Aortic smooth muscle cell (primary cell): Measurements from ENCODE around the gene HSFY2. TPM values are rescaled to one million over a fixed set of nuclear protein-coding genes. Genes with fewer than 3 reads are reported as not detected.

Source experiments
- total RNA-seq: library from RNA; depleted of rRNA; stranded (reverse); fragments of >200 nt; gene quantifications from 2 replicates; pipeline ENCODE4 v1.2.3, GENCODE V29; 2014

Gene HSFY2
- 0.06 TPM in 1 of 2 replicates, not detected in the other for total RNA-seq

GRCh38 chrY:18773635-18774034 is at the start of gene HSFY2:
HSFY2 (minus strand) TSS chrY:18773735; CDS start chrY:18773618, 117 bp downstream.

Other genes with a start within 250 kb of the HSFY2 start
- not detected in 2 replicates for gene HSFY1, start 227.0 kb downstream of the HSFY2 start, total RNA-seq